Spleen (tissue), 11 donors: ENCODE results near the gene SLC27A2. TPM values are rescaled to one million over a fixed set of nuclear protein-coding genes. Genes with fewer than 3 reads are reported as not detected.

ENCODE experiments used
- DNase-seq: peaks from one replicate; pipeline ENCODE4 v3.0.0-alpha.2; 2020
- H3K27ac ChIP-seq, 8 donors: fragments of 200-600 bp; sonication (generic) in 7 of 8; 1 replicate in 4 of 8; 2 replicates in 4 of 8; pipeline versions ENCODE4 v1.5.0 to v1.8.0; 2016 to 2021; ENCODE audit warnings: inconsistent platforms in 4 of 8, mild to moderate bottlenecking in 4 of 8, moderate library complexity in 1 of 8
- H3K27me3 ChIP-seq, 7 donors: fragments of 200-600 bp; sonication (generic) in 6 of 7; replicated peaks in 1 of 7; 1 replicate in 4 of 7; 2 replicates in 3 of 7; pipeline versions ENCODE4 v1.5.0 to v1.8.0; 2016 to 2021; ENCODE audit warnings: inconsistent platforms in 3 of 7, mild to moderate bottlenecking in 1 of 7
- H3K36me3 ChIP-seq, 6 donors: fragments of 200-600 bp; sonication (generic) in 5 of 6; 1 replicate in 4 of 6; 2 replicates in 2 of 6; pipeline versions ENCODE4 v1.5.0 to v1.8.0; 2016 to 2021; ENCODE audit warnings: inconsistent platforms in 2 of 6
- H3K4me1 ChIP-seq, 6 donors: fragments of 200-600 bp; sonication (generic) in 5 of 6; 1 replicate in 3 of 6; 2 replicates in 3 of 6; pipeline versions ENCODE4 v1.5.0 to v1.8.0; 2016 to 2021; ENCODE audit warnings: inconsistent platforms in 3 of 6
- H3K4me3 ChIP-seq, 8 donors: fragments of 200-600 bp; sonication (generic) in 7 of 8; 1 replicate in 4 of 8; 2 replicates in 4 of 8; pipeline versions ENCODE4 v1.5.0 to v1.8.0; 2016 to 2021; ENCODE audit warnings: inconsistent platforms in 4 of 8, mild to moderate bottlenecking in 4 of 8, moderate library complexity in 2 of 8
- H3K9me3 ChIP-seq, 8 donors: fragments of 200-600 bp; sonication (generic) in 7 of 8; 1 replicate in 4 of 8; 2 replicates in 4 of 8; pipeline versions ENCODE4 v1.5.0 to v1.8.0; 2016 to 2021; ENCODE audit warnings: inconsistent platforms in 4 of 8
- POLR2A ChIP-seq, 3 donors: fragments of 450-650 bp; IDR thresholded peaks; one replicate each; pipeline ENCODE4 v1.5.1; 2017; ENCODE audit warnings: antibody characterized with exemption in 3 of 3, mild to moderate bottlenecking in 1 of 3
- POLR2AphosphoS5 ChIP-seq, 3 donors: sonication (generic); formaldehyde crosslinking; IDR thresholded peaks; one replicate each; pipeline ENCODE4 v1.5.1; 2017; ENCODE audit warnings: antibody characterized with exemption in 3 of 3
- WGBS, 5 donors: extraction: QIAGEN DNeasy Blood & Tissue Kit in 3 of 5; methylation state at CpG; one replicate each; pipeline versions ENCODE4 v1.1.5 to v1.1.7; 2013 to 2018; 5-methylcytosine and 5-hydroxymethylcytosine counted together
- intact Hi-C: fragments of 100-400 bp; cut with DNase I; formaldehyde crosslinking; loops from one replicate; pipeline ENCODE4 v1.15.0; 2023; ENCODE audit warnings: low total_unique reads
- polyA plus RNA-seq, 3 donors: library from polyadenylated mRNA; stranded (reverse); fragments of 200-250 nt; gene quantifications; one replicate each; pipeline ENCODE4 v1.2.1, GENCODE V29; 2013
- total RNA-seq, 7 donors: library from RNA; depleted of rRNA in 3 of 7; stranded (reverse); fragments of >200 nt in 3 of 7; fragmentation: NEBNext Ultra II Directional in 4 of 7; extraction: Animal tissue kit (Norgen Biotek cat#: 25700) in 4 of 7; gene quantifications; one replicate each; pipeline versions ENCODE4 v1.1.0 to v1.2.1, GENCODE V29; 2016 to 2021
- TF ChIP-seq, protein P1 (sequence below), 11 experiments: fragments of 200-600 bp in 7 of 11; fragments of 450-650 bp in 4 of 11; sonication (generic) in 4 of 11; IDR thresholded peaks in 8 of 11; conservative IDR thresholded peaks in 3 of 11; 1 replicate in 7 of 11; 2 replicates in 4 of 11; pipeline versions ENCODE4 v1.4.0 to v1.8.0; 2016 to 2021; ENCODE audit warnings: antibody characterized with exemption in 11 of 11, inconsistent platforms in 4 of 11, mild to moderate bottlenecking in 1 of 11
- donor health status: healthy with polysubstance abuse.
- donor health status: DM: no; HTN: no; CAD: no; lungs with moderate emphysema.
- donor health status: DM: no; HTN: no; CAD: no.
- donor health status: Bipolar disorder and iron deficiency.
- donor health status: healthy.
- donor health status: DM: no; HTN: no; CAD: no.
- donor health status: DM: yes; HTN: yes; CAD: no.

The SLC27A2 gene
- total and polyA plus RNA-seq, 10 donors, result 0.15 to 1.3 (median 0.39) TPM; not detected in 1

DNA sequence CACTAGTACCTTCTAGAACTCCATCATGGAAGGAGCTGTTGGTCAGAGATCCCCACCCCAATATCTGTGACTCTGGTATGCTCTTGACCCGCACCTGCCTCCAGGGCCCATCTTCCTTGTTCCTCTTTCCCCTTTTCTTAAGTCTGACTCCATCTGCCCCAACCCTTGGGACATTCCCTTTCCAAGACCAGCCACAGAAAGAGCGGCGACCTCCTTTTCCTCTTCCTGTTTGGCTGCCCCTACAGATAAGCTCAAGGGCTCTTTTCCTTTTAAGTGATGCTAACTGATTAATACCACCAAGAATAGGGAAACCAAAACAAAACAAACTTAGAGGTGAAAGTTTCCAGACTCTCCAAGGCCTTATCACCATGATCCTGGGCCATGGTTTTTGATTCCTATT is 41.0 kb upstream of the SLC27A2 start:
- no peaks in the 10 kb centered on the region for H3K36me3 ChIP-seq
- H3K4me3 ChIP-seq, result no peak overlapping the region
- intact Hi-C loops, result loop anchor here (5.0 kb wide), 1 partner anchor 1279 kb away; no protein-coding TSS in a partner anchor
- TF ChIP-seq POLR2AphosphoS5 (IDR thresholded peaks at IDR 0.05) (no peak), POLR2A (IDR thresholded peaks at IDR 0.05) (no peak)
- TF ChIP-seq, protein P1, sequence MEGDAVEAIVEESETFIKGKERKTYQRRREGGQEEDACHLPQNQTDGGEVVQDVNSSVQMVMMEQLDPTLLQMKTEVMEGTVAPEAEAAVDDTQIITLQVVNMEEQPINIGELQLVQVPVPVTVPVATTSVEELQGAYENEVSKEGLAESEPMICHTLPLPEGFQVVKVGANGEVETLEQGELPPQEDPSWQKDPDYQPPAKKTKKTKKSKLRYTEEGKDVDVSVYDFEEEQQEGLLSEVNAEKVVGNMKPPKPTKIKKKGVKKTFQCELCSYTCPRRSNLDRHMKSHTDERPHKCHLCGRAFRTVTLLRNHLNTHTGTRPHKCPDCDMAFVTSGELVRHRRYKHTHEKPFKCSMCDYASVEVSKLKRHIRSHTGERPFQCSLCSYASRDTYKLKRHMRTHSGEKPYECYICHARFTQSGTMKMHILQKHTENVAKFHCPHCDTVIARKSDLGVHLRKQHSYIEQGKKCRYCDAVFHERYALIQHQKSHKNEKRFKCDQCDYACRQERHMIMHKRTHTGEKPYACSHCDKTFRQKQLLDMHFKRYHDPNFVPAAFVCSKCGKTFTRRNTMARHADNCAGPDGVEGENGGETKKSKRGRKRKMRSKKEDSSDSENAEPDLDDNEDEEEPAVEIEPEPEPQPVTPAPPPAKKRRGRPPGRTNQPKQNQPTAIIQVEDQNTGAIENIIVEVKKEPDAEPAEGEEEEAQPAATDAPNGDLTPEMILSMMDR (IDR thresholded peaks at IDR 0.05 in 8 of 11, conservative IDR thresholded peaks at IDR 0.05 in 3 of 11), result no peak
- peaks cover 0 to 8% (median 2%) of the 10 kb centered on the region in 6 donors for H3K4me1 ChIP-seq
- WGBS, 5 donors, result 39 to 65% (median 52%) methylated on average over 3 of the region's 3 CpGs
- peaks cover 0 to 12% (median 0%) of the 10 kb centered on the region in 7 donors for H3K27me3 ChIP-seq
- H3K9me3 ChIP-seq, result no peaks in the 10 kb centered on the region
- no peak for DNase-seq
- no peak overlapping the region for H3K27ac ChIP-seq

DNA sequence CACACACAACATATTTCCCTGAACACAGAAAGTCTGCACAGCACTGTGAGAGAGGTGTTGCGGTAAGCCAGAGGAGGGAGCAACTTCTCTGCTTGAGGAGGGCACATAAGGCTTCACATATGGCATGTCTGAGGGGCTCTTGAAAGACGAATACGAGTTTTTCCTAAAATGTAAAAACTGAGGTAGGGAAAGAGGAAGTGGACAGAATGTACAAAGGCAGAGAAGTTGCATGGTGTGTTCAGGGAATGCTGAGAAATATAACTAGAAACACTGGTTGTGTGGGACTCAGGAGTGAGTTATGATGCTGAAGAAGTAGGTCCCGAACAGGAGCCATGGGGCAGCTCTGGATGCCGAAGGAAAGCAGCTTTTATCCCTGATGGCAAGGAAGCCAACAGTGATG is 40.1 kb upstream of the SLC27A2 start:
- 77 to 90% (median 84%) methylated on average over 5 of the region's 5 CpGs for WGBS, 5 donors
- no peak overlapping the region for H3K27ac ChIP-seq
- H3K9me3 ChIP-seq, result no peaks in the 10 kb centered on the region
- H3K27me3 ChIP-seq, result peaks cover 0 to 7% (median 0%) of the 10 kb centered on the region in 7 donors
- DNase-seq, result no peak
- TF ChIP-seq POLR2A (IDR thresholded peaks at IDR 0.05) (no peak), POLR2AphosphoS5 (IDR thresholded peaks at IDR 0.05) (no peak)
- TF ChIP-seq, protein P1 (IDR thresholded peaks at IDR 0.05 in 8 of 11, conservative IDR thresholded peaks at IDR 0.05 in 3 of 11), result no peak
- H3K4me3 ChIP-seq, result no peak overlapping the region
- intact Hi-C loops, result loop anchor here (5.0 kb wide), 1 partner anchor 1280 kb away; no protein-coding TSS in a partner anchor
- peaks cover 0 to 8% (median 2%) of the 10 kb centered on the region in 6 donors for H3K4me1 ChIP-seq
- H3K36me3 ChIP-seq, result no peaks in the 10 kb centered on the region

DNA sequence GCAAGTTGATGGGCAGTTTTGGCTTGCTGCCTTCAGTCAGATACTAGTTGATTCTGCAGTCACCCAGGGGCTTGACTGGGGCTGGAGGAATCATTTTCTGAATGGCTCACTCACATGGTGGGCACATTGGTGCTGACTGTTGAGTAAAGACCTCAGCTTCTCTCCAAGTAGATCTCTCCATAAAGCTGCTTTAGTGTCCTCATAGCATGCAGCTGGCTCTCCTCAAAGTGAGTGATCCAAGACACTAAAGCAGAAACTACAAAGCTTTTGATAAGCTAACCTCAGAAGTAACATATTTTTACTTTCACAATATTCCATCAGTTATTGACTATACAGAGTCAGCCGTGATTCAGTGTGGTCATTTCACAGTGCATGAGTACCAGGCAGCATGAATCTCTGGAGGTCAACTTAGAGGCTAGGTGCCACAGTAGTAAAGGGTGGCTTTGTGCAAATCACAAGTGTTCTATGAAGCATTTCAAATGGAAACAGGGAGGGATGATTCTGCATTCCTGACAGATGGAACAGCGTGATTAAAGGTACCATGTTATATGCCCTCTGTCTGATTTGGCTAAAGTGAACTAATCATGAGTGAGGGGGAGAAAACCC is 38.6 kb upstream of the SLC27A2 start:
- Histone ChIP-seq H3K4me3 (no peak overlapping the region), H3K27ac (no peak overlapping the region), H3K27me3 (no peaks in the 10 kb centered on the region), H3K9me3 (no peaks in the 10 kb centered on the region), H3K36me3 (no peaks in the 10 kb centered on the region), H3K4me1 (peaks cover 0 to 8% (median 2%) of the 10 kb centered on the region in 6 donors)
- TF ChIP-seq POLR2AphosphoS5 (IDR thresholded peaks at IDR 0.05), result no peak
- no peak for TF ChIP-seq POLR2A (IDR thresholded peaks at IDR 0.05)
- TF ChIP-seq, protein P1 (IDR thresholded peaks at IDR 0.05 in 8 of 11, conservative IDR thresholded peaks at IDR 0.05 in 3 of 11), result no peak
- DNase-seq, result no peak
- intact Hi-C loops, result loop anchor here (5.0 kb wide), 1 partner anchor 1281 kb away; no protein-coding TSS in a partner anchor
- WGBS, 5 donors, result 88 to 93% (median 91%) methylated on average over 2 of the region's 2 CpGs

DNA sequence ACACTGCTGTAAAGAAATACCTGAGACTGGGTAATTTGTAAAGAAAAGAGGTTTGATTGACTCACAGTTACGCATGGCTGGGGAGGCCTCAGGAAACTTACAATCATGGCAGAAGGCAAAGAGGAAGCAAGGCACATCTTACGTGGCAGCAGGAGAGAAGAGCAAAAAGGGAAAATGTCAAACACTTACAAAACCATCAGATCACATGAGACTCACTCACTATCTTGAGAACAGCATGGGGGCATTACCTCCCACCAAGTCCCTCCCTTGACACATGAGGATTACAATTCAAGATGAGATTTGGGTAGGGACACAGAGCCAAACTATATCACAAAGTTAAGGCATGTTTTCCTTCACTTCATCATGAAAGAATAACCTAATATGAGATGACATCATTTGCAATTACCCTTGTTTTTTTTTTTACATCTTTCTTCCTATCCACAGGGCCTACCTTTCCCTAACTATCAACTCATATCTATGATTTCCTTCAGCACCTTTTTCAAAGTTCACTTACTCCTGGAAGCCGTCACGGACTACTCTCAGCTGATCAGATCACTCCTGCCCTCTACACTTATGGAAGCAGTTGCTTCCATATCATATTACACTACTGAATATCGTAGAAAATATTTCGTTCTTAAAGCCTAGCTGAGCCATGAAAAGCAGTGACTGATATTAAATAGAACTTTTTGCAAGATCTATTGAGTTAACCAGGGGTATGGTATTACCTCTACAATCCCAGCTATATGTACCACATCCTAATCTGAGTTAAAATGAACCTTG is 37.5 kb upstream of the SLC27A2 start:
- WGBS, 5 donors, result 59 to 68% (median 65%) methylated on average over 6 of the region's 6 CpGs
- Histone ChIP-seq H3K27ac (no peak overlapping the region), H3K9me3 (no peaks in the 10 kb centered on the region), H3K27me3 (no peaks in the 10 kb centered on the region), H3K4me1 (peaks cover 0 to 8% (median 2%) of the 10 kb centered on the region in 6 donors), H3K4me3 (no peak overlapping the region), H3K36me3 (no peaks in the 10 kb centered on the region)
- intact Hi-C loops, result loop anchor here (5.0 kb wide), 1 partner anchor 1282 kb away; no protein-coding TSS in a partner anchor
- no peak for DNase-seq
- no peak for TF ChIP-seq POLR2AphosphoS5 (IDR thresholded peaks at IDR 0.05)
- TF ChIP-seq, protein P1 (IDR thresholded peaks at IDR 0.05 in 8 of 11, conservative IDR thresholded peaks at IDR 0.05 in 3 of 11), result no peak
- TF ChIP-seq POLR2A (IDR thresholded peaks at IDR 0.05), result no peak
